Neuron (in vitro differentiated cells): ENCODE measurements around the gene ANAPC2.

ENCODE experiments used
- H2AFZ ChIP-seq: one replicate; pipeline ENCODE4 v1.6.1; 2013; ENCODE audit warnings: low read depth, mild to moderate bottlenecking, inconsistent platforms, low read length, moderate library complexity
- H3K27me3 ChIP-seq: one replicate; pipeline ENCODE4 v1.6.1; 2013; ENCODE audit warnings: low read length; ENCODE audit not compliant: insufficient read depth
- H3K36me3 ChIP-seq: one replicate; pipeline ENCODE4 v1.6.1; 2013; ENCODE audit warnings: low read length; ENCODE audit not compliant: insufficient read depth
- H3K4me1 ChIP-seq: one replicate; pipeline ENCODE4 v1.6.1; 2013; ENCODE audit warnings: low read length; ENCODE audit not compliant: insufficient read depth
- H3K4me3 ChIP-seq: 2 replicates; pipeline ENCODE4 v1.5.1; 2013; ENCODE audit warnings: mild to moderate bottlenecking, low read length, moderate library complexity
- H3K9me3 ChIP-seq: one replicate; pipeline ENCODE4 v1.6.1; 2013; ENCODE audit warnings: low read length

Gene ANAPC2

DNA sequence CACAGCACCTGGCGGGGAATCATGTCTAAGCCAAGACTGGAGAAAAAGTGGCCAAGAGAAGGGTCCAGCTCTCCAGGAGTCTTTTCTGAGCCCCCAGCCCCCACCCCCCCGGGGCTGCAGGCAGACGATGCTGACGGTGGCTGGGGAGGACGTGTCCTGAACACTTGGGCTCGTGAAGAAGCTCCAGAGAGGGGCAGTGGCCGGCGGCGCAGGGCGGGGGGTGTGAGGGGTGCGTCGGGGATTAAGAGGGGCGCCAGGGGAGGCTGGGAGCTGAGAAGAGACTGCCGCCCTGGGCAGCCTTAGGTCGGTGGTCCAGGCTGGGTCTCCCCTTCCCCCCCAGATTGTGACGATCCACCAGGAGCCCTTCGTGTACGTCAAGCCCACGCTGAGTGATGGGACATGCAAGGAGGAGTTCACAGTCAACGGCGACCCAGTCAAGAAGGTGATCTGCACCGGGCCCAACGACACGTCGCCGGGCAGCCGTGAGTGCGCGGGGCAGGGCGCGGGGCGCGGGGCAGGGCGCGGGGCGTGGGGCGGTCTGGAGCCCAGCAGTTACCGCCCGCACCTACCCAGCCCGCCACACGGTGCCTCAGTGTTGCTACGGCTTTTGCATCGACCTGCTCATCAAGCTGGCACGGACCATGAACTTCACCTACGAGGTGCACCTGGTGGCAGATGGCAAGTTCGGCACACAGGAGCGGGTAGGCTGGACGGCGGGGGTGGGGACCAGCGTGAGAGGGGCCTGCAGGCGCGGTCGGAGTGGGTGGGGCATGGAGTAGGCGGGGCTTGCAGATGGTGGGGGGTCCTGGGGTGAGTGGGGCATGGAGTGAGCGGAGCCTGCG lies 27.4 kb downstream of the ANAPC2 start:
- H3K4me1 ChIP-seq, result peaks cover 17% of the 10 kb centered on the region
- H3K27me3 ChIP-seq, result peaks cover 88% of the 10 kb centered on the region
- no peaks in the 10 kb centered on the region for H3K9me3 ChIP-seq

GRCh38 chr9:137160054-137160425 lies 28.3 kb downstream of the ANAPC2 start:
- no peaks in the 10 kb centered on the region for H3K36me3 ChIP-seq
- no peaks in the 10 kb centered on the region for H3K9me3 ChIP-seq
- H3K4me1 ChIP-seq, result peaks cover 17% of the 10 kb centered on the region
- no peak overlapping the region for H2AFZ ChIP-seq
- no peak overlapping the region for H3K4me3 ChIP-seq
- peaks cover 88% of the 10 kb centered on the region for H3K27me3 ChIP-seq

More for the DNA sequence above, 27.4 kb downstream of the ANAPC2 start:
- no peak overlapping the region for H3K4me3 ChIP-seq
- no peaks in the 10 kb centered on the region for H3K36me3 ChIP-seq
- H2AFZ ChIP-seq, result no peak overlapping the region

DNA sequence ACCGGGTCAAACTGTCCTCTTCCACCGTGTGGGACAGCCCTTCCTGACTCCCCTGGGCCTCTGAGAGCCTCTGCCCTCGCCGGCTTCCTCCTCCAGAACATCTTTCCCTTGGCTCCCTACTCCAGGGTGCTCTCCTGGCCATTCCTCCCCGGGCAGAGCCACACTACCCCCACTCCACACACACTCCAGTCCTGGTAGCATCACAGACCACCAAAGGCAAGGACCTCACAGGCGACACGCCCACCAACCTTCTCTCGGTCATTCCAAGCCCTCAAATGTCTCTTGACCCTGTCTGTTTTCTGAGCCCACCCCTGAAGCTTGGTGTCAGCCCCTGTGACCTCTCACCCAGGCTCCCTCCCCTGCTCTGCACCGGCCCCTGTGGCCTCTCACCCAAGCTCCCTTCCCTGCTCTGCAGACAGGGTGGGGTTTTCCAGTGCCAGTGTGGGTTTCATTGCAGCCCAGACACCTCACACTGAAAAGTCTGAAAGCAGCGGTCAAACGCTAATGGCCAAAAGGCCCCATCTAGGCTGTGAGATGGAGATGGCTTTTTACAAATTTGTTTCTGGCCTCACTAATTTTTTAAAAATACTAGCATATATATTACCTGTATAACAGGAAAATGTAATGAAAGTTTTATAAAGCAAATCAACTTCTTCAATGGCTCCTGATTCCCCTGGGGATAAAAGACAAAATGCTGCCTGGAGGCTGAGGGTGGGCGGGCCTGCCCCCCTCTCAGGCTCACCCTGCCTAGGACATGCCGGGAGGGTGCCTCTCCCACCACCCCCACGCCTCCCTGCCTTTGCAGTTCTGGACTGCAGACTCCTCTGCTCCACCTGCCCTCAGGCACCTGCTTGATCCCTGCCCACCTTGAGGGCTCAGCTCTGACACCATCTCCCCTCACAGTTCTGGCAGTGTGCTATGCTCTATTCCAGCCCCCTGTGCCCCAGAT lies 29.0 kb downstream of the ANAPC2 start:
- Histone ChIP-seq H3K9me3 (no peaks in the 10 kb centered on the region), H3K27me3 (peaks cover 86% of the 10 kb centered on the region), H3K4me3 (no peak overlapping the region), H3K36me3 (no peaks in the 10 kb centered on the region), H3K4me1 (peaks cover 11% of the 10 kb centered on the region), H2AFZ (no peak overlapping the region)

- Histone ChIP-seq H2AFZ (no peak overlapping the region), H3K27me3 (peaks cover 78% of the 10 kb centered on the region), H3K4me3 (no peak overlapping the region), H3K9me3 (no peaks in the 10 kb centered on the region), H3K4me1 (peaks cover 11% of the 10 kb centered on the region), H3K36me3 (no peaks in the 10 kb centered on the region)
These were observed 29.7 kb downstream of the ANAPC2 start for GRCh38 chr9:137158625-137159024.

- Histone ChIP-seq H3K36me3 (no peaks in the 10 kb centered on the region), H3K27me3 (peaks cover 71% of the 10 kb centered on the region), H3K4me3 (no peak overlapping the region), H3K4me1 (peaks cover 11% of the 10 kb centered on the region), H3K9me3 (no peaks in the 10 kb centered on the region), H2AFZ (no peak overlapping the region)
These were observed 30.5 kb downstream of the ANAPC2 start for GRCh38 chr9:137157618-137158415.

GRCh38 chr9:137156567-137157375 lies 31.6 kb downstream of the ANAPC2 start:
- Histone ChIP-seq H3K36me3 (no peaks in the 10 kb centered on the region), H3K4me3 (no peak overlapping the region), H3K9me3 (no peaks in the 10 kb centered on the region), H3K27me3 (peaks cover 64% of the 10 kb centered on the region), H3K4me1 (peaks cover 7% of the 10 kb centered on the region), H2AFZ (no peak overlapping the region)

GRCh38 chr9:137152844-137153405 lies 35.4 kb downstream of the ANAPC2 start:
- no peak overlapping the region for H2AFZ ChIP-seq
- no peaks in the 10 kb centered on the region for H3K9me3 ChIP-seq
- H3K27me3 ChIP-seq, result peaks cover 46% of the 10 kb centered on the region
- H3K4me3 ChIP-seq, result no peak overlapping the region
- no peaks in the 10 kb centered on the region for H3K36me3 ChIP-seq
- H3K4me1 ChIP-seq, result peaks cover 1% of the 10 kb centered on the region

- Histone ChIP-seq H2AFZ (no peak overlapping the region), H3K27me3 (peaks cover 42% of the 10 kb centered on the region), H3K4me1 (no peaks in the 10 kb centered on the region), H3K9me3 (no peaks in the 10 kb centered on the region), H3K36me3 (no peaks in the 10 kb centered on the region), H3K4me3 (no peak overlapping the region)
These were observed 37.5 kb downstream of the ANAPC2 start for GRCh38 chr9:137150617-137151457.

GRCh38 chr9:137149942-137150616 lies 38.3 kb downstream of the ANAPC2 start:
- no peaks in the 10 kb centered on the region for H3K4me1 ChIP-seq
- H3K27me3 ChIP-seq, result peaks cover 37% of the 10 kb centered on the region

GRCh38 chr9:137149363-137149762 lies 39.0 kb downstream of the ANAPC2 start:
- Histone ChIP-seq H3K27me3 (peaks cover 33% of the 10 kb centered on the region), H3K4me3 (no peak overlapping the region), H3K4me1 (no peaks in the 10 kb centered on the region), H3K36me3 (no peaks in the 10 kb centered on the region), H3K9me3 (no peaks in the 10 kb centered on the region), H2AFZ (no peak overlapping the region)

More at GRCh38 chr9:137149942-137150616, 38.3 kb downstream of the ANAPC2 start:
- Histone ChIP-seq H3K36me3 (no peaks in the 10 kb centered on the region), H3K4me3 (no peak overlapping the region), H2AFZ (no peak overlapping the region), H3K9me3 (no peaks in the 10 kb centered on the region)

DNA sequence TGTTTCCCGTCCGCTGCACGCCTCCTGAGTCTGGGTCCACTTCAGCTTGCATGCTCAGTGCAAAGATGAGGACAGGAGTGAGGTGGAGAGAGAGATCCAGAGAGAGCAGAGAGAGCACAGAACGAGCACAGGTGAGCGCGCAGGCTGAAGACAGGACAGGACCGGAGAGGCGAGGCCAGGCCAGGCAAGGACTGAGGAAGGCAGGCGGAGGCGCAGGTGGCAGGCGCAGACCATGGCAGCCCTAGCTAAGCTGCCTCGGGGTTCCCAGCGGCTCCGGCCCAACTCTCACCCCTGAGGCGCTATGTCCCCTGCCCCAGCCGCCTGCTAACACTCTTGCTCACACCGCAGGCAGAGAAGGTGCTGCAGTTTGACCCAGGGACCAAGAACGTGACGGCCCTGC lies 39.7 kb downstream of the ANAPC2 start:
- Histone ChIP-seq H3K36me3 (no peaks in the 10 kb centered on the region), H3K9me3 (no peaks in the 10 kb centered on the region), H3K27me3 (peaks cover 38% of the 10 kb centered on the region), H3K4me3 (no peak overlapping the region), H3K4me1 (no peaks in the 10 kb centered on the region), H2AFZ (no peak overlapping the region)
